H1 (cell line): ENCODE measurements around the gene INPP4B. TPM values are rescaled to one million over a fixed set of nuclear protein-coding genes. Genes with fewer than 3 reads are reported as not detected.

Experiments
- polyA plus RNA-seq, 7 experiments: library from polyadenylated mRNA; depleted of rRNA in 3 of 7; stranded (reverse) in 5 of 7; unstranded in 2 of 7; fragments of >200 nt in 5 of 7; fragments of 200-250 nt in 2 of 7; gene quantifications; 1 replicate in 5 of 7; 2 replicates in 1 of 7; 4 replicates in 1 of 7; pipeline versions ENCODE4 v1.2.1 to v1.2.3, GENCODE V29; 2011 to 2013; ENCODE audit warnings: missing spikeins in 2 of 7, mixed read lengths in 2 of 7
- total RNA-seq: library from RNA; stranded (reverse); fragmentation: NEBNext Ultra II Directional; extraction: Animal tissue kit (Norgen Biotek cat#: 25700); gene quantifications from 2 replicates; pipeline ENCODE4 v1.2.1, GENCODE V29; 2021
- TF ChIP-seq, protein P1 (sequence below): fragments of 300-600 bp; sonication (generic); IDR thresholded peaks from 2 replicates; pipeline ENCODE4 v1.7.1; 2012; ENCODE audit warnings: low read length, moderate library complexity, mild to moderate bottlenecking, inconsistent platforms; ENCODE audit not compliant: insufficient replicate concordance

INPP4B gene
- total and polyA plus RNA-seq, 2 of the 8 experiments (the other 6 are each of a cell fraction or from before 2014, with no cell fraction given): 0.11 to 0.54 TPM

DNA sequence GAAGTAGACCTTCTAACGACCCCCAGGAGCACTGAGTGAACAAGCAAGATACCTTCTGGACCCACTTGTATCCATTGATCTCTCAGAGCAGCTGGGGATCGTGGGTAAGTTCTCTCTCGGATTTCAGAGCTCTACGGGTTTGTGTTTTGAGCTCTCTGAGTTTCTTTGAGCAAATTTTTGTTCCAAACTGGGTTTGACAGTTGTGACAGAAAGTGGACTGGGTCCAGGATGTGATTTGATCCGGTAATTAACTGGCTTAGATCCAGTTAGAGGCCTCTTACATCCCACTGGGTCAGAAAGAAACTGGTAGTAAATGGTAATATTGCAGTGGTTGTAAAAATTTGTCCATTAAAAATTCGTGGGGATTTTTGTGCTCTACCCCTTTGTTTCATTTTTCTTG is 459.2 kb downstream of the INPP4B start (continued):
- TF ChIP-seq, protein P1, sequence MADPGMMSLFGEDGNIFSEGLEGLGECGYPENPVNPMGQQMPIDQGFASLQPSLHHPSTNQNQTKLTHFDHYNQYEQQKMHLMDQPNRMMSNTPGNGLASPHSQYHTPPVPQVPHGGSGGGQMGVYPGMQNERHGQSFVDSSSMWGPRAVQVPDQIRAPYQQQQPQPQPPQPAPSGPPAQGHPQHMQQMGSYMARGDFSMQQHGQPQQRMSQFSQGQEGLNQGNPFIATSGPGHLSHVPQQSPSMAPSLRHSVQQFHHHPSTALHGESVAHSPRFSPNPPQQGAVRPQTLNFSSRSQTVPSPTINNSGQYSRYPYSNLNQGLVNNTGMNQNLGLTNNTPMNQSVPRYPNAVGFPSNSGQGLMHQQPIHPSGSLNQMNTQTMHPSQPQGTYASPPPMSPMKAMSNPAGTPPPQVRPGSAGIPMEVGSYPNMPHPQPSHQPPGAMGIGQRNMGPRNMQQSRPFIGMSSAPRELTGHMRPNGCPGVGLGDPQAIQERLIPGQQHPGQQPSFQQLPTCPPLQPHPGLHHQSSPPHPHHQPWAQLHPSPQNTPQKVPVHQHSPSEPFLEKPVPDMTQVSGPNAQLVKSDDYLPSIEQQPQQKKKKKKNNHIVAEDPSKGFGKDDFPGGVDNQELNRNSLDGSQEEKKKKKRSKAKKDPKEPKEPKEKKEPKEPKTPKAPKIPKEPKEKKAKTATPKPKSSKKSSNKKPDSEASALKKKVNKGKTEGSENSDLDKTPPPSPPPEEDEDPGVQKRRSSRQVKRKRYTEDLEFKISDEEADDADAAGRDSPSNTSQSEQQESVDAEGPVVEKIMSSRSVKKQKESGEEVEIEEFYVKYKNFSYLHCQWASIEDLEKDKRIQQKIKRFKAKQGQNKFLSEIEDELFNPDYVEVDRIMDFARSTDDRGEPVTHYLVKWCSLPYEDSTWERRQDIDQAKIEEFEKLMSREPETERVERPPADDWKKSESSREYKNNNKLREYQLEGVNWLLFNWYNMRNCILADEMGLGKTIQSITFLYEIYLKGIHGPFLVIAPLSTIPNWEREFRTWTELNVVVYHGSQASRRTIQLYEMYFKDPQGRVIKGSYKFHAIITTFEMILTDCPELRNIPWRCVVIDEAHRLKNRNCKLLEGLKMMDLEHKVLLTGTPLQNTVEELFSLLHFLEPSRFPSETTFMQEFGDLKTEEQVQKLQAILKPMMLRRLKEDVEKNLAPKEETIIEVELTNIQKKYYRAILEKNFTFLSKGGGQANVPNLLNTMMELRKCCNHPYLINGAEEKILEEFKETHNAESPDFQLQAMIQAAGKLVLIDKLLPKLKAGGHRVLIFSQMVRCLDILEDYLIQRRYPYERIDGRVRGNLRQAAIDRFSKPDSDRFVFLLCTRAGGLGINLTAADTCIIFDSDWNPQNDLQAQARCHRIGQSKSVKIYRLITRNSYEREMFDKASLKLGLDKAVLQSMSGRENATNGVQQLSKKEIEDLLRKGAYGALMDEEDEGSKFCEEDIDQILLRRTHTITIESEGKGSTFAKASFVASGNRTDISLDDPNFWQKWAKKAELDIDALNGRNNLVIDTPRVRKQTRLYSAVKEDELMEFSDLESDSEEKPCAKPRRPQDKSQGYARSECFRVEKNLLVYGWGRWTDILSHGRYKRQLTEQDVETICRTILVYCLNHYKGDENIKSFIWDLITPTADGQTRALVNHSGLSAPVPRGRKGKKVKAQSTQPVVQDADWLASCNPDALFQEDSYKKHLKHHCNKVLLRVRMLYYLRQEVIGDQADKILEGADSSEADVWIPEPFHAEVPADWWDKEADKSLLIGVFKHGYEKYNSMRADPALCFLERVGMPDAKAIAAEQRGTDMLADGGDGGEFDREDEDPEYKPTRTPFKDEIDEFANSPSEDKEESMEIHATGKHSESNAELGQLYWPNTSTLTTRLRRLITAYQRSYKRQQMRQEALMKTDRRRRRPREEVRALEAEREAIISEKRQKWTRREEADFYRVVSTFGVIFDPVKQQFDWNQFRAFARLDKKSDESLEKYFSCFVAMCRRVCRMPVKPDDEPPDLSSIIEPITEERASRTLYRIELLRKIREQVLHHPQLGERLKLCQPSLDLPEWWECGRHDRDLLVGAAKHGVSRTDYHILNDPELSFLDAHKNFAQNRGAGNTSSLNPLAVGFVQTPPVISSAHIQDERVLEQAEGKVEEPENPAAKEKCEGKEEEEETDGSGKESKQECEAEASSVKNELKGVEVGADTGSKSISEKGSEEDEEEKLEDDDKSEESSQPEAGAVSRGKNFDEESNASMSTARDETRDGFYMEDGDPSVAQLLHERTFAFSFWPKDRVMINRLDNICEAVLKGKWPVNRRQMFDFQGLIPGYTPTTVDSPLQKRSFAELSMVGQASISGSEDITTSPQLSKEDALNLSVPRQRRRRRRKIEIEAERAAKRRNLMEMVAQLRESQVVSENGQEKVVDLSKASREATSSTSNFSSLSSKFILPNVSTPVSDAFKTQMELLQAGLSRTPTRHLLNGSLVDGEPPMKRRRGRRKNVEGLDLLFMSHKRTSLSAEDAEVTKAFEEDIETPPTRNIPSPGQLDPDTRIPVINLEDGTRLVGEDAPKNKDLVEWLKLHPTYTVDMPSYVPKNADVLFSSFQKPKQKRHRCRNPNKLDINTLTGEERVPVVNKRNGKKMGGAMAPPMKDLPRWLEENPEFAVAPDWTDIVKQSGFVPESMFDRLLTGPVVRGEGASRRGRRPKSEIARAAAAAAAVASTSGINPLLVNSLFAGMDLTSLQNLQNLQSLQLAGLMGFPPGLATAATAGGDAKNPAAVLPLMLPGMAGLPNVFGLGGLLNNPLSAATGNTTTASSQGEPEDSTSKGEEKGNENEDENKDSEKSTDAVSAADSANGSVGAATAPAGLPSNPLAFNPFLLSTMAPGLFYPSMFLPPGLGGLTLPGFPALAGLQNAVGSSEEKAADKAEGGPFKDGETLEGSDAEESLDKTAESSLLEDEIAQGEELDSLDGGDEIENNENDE: no peak
